ENCODE measurements around the gene SMYD3.

Gene SMYD3

GRCh38 chr1:246517391-246517790 lies 10.3 kb upstream of the SMYD3 start:
- no peak for TF ChIP-seq LEF1 (IDR thresholded peaks at IDR 0.05; ENCODE audit: borderline replicate concordance)
- no peak for TF ChIP-seq L3MBTL2 (conservative IDR thresholded peaks at IDR 0.05)
- no peak for TF ChIP-seq BHLHE40 (IDR thresholded peaks at IDR 0.05; ENCODE audit: borderline replicate concordance)
- TF ChIP-seq FOXM1 (IDR thresholded peaks at IDR 0.05; ENCODE audit: borderline replicate concordance), result no peak
- no peak for TF ChIP-seq NFRKB (IDR thresholded peaks at IDR 0.05)
- no peak for TF ChIP-seq CTBP1 (IDR thresholded peaks at IDR 0.05; ENCODE audit: borderline replicate concordance)
- no peak for TF ChIP-seq FOXK2 (IDR thresholded peaks at IDR 0.05)
- no peak for TF ChIP-seq ELF4 (IDR thresholded peaks at IDR 0.05)
- TF ChIP-seq SUZ12 (IDR thresholded peaks at IDR 0.05), result no peak
- no peak for TF ChIP-seq FOXA1 (IDR thresholded peaks at IDR 0.05)
- TF ChIP-seq PKNOX1 (IDR thresholded peaks at IDR 0.05), result no peak
- TF ChIP-seq ZNF384 (IDR thresholded peaks at IDR 0.05), result no peak
- no peak for TF ChIP-seq TARDBP (IDR thresholded peaks at IDR 0.05)
- TF ChIP-seq SP1 (IDR thresholded peaks at IDR 0.05), result no peak
- ChIA-PET POLR2A (no interaction called here), CTCF (no interaction called here)
- DNase-seq (ENCODE audit: extremely low spot score), result no peak

GRCh38 chr1:246516126-246516525 lies 9.0 kb upstream of the SMYD3 start:
- TF ChIP-seq TARDBP (IDR thresholded peaks at IDR 0.05), result no peak
- no peak for TF ChIP-seq FOXM1 (IDR thresholded peaks at IDR 0.05; ENCODE audit: borderline replicate concordance)
- TF ChIP-seq LEF1 (IDR thresholded peaks at IDR 0.05; ENCODE audit: borderline replicate concordance), result no peak
- TF ChIP-seq ZNF384 (IDR thresholded peaks at IDR 0.05), result no peak
- TF ChIP-seq SP1 (IDR thresholded peaks at IDR 0.05), result no peak
- no peak for TF ChIP-seq L3MBTL2 (conservative IDR thresholded peaks at IDR 0.05)
- no peak for TF ChIP-seq ARNT (IDR thresholded peaks at IDR 0.05)
- no peak for TF ChIP-seq NFRKB (IDR thresholded peaks at IDR 0.05)
- no peak for TF ChIP-seq FOXA1 (IDR thresholded peaks at IDR 0.05)
- no peak for TF ChIP-seq ELF4 (IDR thresholded peaks at IDR 0.05)
- no peak for TF ChIP-seq SUZ12 (IDR thresholded peaks at IDR 0.05)
- TF ChIP-seq PKNOX1 (IDR thresholded peaks at IDR 0.05), result no peak
- TF ChIP-seq HDGF (IDR thresholded peaks at IDR 0.05; ENCODE audit: borderline replicate concordance), result no peak
- no peak for TF ChIP-seq CTBP1 (IDR thresholded peaks at IDR 0.05; ENCODE audit: borderline replicate concordance)
- TF ChIP-seq BHLHE40 (IDR thresholded peaks at IDR 0.05; ENCODE audit: borderline replicate concordance), result no peak
- CTCF ChIA-PET, result no interaction called here
- DNase-seq (ENCODE audit: extremely low spot score), result no peak
- POLR2A ChIA-PET, result no interaction called here

- no peak for TF ChIP-seq SP1 (IDR thresholded peaks at IDR 0.05)
- no peak for TF ChIP-seq L3MBTL2 (conservative IDR thresholded peaks at IDR 0.05)
- no peak for TF ChIP-seq NFRKB (IDR thresholded peaks at IDR 0.05)
- TF ChIP-seq ELF4 (IDR thresholded peaks at IDR 0.05), result no peak
- TF ChIP-seq ZNF384 (IDR thresholded peaks at IDR 0.05), result no peak
- no peak for TF ChIP-seq SUZ12 (IDR thresholded peaks at IDR 0.05)
- no peak for TF ChIP-seq CTBP1 (IDR thresholded peaks at IDR 0.05; ENCODE audit: borderline replicate concordance)
- no peak for TF ChIP-seq FOXK2 (IDR thresholded peaks at IDR 0.05)
- TF ChIP-seq TARDBP (IDR thresholded peaks at IDR 0.05), result no peak
- no peak for TF ChIP-seq FOXM1 (IDR thresholded peaks at IDR 0.05; ENCODE audit: borderline replicate concordance)
- no peak for TF ChIP-seq LEF1 (IDR thresholded peaks at IDR 0.05; ENCODE audit: borderline replicate concordance)
- no peak for TF ChIP-seq HDGF (IDR thresholded peaks at IDR 0.05; ENCODE audit: borderline replicate concordance)
- no peak for TF ChIP-seq ARNT (IDR thresholded peaks at IDR 0.05)
- TF ChIP-seq BHLHE40 (IDR thresholded peaks at IDR 0.05; ENCODE audit: borderline replicate concordance), result no peak
- no peak for TF ChIP-seq FOXA1 (IDR thresholded peaks at IDR 0.05)
- TF ChIP-seq PKNOX1 (IDR thresholded peaks at IDR 0.05), result no peak
- POLR2A ChIA-PET, result no interaction called here
- DNase-seq (ENCODE audit: extremely low spot score), result no peak
- CTCF ChIA-PET, result no interaction called here
Measured at GRCh38 chr1:246515390-246516005, 8.4 kb upstream of the SMYD3 start.

GRCh38 chr1:246513619-246514343 lies 6.7 kb upstream of the SMYD3 start:
- CTCF ChIA-PET, result no interaction called here
- no peak for TF ChIP-seq FOXA1 (IDR thresholded peaks at IDR 0.05)
- no peak for TF ChIP-seq ZNF384 (IDR thresholded peaks at IDR 0.05)
- TF ChIP-seq NFRKB (IDR thresholded peaks at IDR 0.05), result no peak
- TF ChIP-seq LEF1 (IDR thresholded peaks at IDR 0.05; ENCODE audit: borderline replicate concordance), result no peak
- no peak for TF ChIP-seq ELF4 (IDR thresholded peaks at IDR 0.05)
- no peak for TF ChIP-seq FOXK2 (IDR thresholded peaks at IDR 0.05)
- DNase-seq (ENCODE audit: extremely low spot score), result no peak
- POLR2A ChIA-PET, result no interaction called here

GRCh38 chr1:246513041-246513440 lies 6.0 kb upstream of the SMYD3 start:
- POLR2A ChIA-PET, result no interaction called here
- no peak for DNase-seq (ENCODE audit: extremely low spot score)
- CTCF ChIA-PET, result no interaction called here
- TF ChIP-seq ARNT (IDR thresholded peaks at IDR 0.05) (no peak), ELF4 (IDR thresholded peaks at IDR 0.05) (no peak), FOXK2 (IDR thresholded peaks at IDR 0.05) (no peak), FOXM1 (IDR thresholded peaks at IDR 0.05; ENCODE audit: borderline replicate concordance) (no peak)

- TF ChIP-seq L3MBTL2 (conservative IDR thresholded peaks at IDR 0.05) (no peak), FOXA1 (IDR thresholded peaks at IDR 0.05) (no peak), FOXM1 (IDR thresholded peaks at IDR 0.05; ENCODE audit: borderline replicate concordance) (no peak), ARNT (IDR thresholded peaks at IDR 0.05) (no peak), ZNF384 (IDR thresholded peaks at IDR 0.05) (no peak), PKNOX1 (IDR thresholded peaks at IDR 0.05) (no peak), SUZ12 (IDR thresholded peaks at IDR 0.05) (no peak), FOXK2 (IDR thresholded peaks at IDR 0.05) (no peak), LEF1 (IDR thresholded peaks at IDR 0.05; ENCODE audit: borderline replicate concordance) (no peak), BHLHE40 (IDR thresholded peaks at IDR 0.05; ENCODE audit: borderline replicate concordance) (no peak), ELF4 (IDR thresholded peaks at IDR 0.05) (no peak)
- ChIA-PET CTCF (no interaction called here), POLR2A (no interaction called here)
- DNase-seq (ENCODE audit: extremely low spot score), result no peak
Measured at GRCh38 chr1:246512635-246513034, 5.6 kb upstream of the SMYD3 start.

Measured in HEK293T (cell line).